Fibroblast of lung (primary cell): Measurements from ENCODE around the gene RAB1A.

ENCODE experiments used
- EZH2 ChIP-seq: IDR thresholded peaks from 2 replicates; pipeline ENCODE4 v1.5.1; 2012; ENCODE audit warnings: low read length, control low read depth, mild to moderate bottlenecking; ENCODE audit errors: missing control alignments
- TF ChIP-seq, protein P1 (sequence below), 2 donors: IDR thresholded peaks in 1 of 2; conservative IDR thresholded peaks in 1 of 2; 1 replicate in 1 of 2; 2 replicates in 1 of 2; pipeline ENCODE4 v1.5.1; 2011 to 2012; ENCODE audit warnings: low read length in 2 of 2, control low read depth in 1 of 2, inconsistent platforms in 1 of 2, low read depth in 1 of 2, mild to moderate bottlenecking in 1 of 2

DNA sequence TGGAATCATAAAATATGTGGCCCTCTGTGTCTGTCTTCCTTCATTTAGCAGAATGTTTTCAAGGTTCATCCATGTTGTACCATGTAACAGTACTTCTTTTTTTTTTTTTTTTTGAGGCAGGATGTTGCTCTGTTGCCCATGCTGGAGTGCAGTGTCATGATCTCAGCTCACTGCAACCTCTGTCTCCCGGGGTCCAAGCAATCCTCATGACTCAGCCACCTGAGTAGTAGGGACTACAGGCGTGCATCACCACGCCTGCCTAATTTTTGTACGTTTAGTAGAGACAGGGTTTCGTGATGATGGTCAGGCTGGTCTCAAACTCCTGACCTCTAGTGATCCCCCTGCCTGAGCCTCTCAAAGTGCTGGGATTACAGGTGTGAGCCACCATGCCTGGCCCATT is 31.2 kb downstream of the RAB1A start:
- TF ChIP-seq, protein P1, sequence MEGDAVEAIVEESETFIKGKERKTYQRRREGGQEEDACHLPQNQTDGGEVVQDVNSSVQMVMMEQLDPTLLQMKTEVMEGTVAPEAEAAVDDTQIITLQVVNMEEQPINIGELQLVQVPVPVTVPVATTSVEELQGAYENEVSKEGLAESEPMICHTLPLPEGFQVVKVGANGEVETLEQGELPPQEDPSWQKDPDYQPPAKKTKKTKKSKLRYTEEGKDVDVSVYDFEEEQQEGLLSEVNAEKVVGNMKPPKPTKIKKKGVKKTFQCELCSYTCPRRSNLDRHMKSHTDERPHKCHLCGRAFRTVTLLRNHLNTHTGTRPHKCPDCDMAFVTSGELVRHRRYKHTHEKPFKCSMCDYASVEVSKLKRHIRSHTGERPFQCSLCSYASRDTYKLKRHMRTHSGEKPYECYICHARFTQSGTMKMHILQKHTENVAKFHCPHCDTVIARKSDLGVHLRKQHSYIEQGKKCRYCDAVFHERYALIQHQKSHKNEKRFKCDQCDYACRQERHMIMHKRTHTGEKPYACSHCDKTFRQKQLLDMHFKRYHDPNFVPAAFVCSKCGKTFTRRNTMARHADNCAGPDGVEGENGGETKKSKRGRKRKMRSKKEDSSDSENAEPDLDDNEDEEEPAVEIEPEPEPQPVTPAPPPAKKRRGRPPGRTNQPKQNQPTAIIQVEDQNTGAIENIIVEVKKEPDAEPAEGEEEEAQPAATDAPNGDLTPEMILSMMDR (conservative IDR thresholded peaks at IDR 0.05 in 1 of 2, IDR thresholded peaks at IDR 0.05 in 1 of 2; ENCODE audit: low read depth in 1 of 2, low read length in 2 of 2) = no peak
- no peak for TF ChIP-seq EZH2
